HG02623 (cell line): ENCODE measurements around the gene GATB.
"Not testable (repeated sequence)": the region's sequence is repeated elsewhere in the genome, so short reads cannot be mapped to it uniquely, and the experiment has no call there.

Source experiments
- ATAC-seq: cut with Tn5 transposase; IDR thresholded peaks from one replicate; pipeline ENCODE4 v1.9.1; 2021; ENCODE audit warnings: moderate library complexity; ENCODE audit not compliant: unreplicated experiment

Gene GATB

GRCh38 chr4:151736361-151736760, 24.4 kb downstream of the GATB start:
- no peak for ATAC-seq

GRCh38 chr4:151731670-151732069, 29.1 kb downstream of the GATB start:
- ATAC-seq: not testable (repeated sequence)

- no peak for ATAC-seq
These were observed 30.9 kb downstream of the GATB start for GRCh38 chr4:151729731-151730559.

- ATAC-seq: no peak
These were observed 32.1 kb downstream of the GATB start for GRCh38 chr4:151728679-151729078.

GRCh38 chr4:151728006-151728405, 32.8 kb downstream of the GATB start:
- no peak for ATAC-seq

DNA sequence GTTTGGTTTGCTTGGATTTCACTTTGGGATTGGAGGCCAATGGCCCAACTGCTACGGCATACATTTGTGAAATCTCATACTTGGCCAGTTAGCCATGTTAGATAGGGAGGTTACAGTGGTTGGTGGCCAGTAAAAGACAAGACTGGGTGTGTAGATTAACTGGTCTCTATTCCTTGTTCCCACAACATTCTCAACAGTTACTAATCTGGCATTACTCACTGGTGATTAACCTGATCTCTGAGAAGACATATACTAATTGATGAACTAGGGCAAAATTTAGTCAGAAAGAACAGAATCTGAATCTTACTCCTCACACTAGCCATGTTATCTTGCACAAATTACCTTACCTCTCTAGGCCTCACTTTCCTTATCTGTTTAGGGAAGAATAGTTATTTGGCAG, 33.4 kb downstream of the GATB start:
- ATAC-seq: no peak

- ATAC-seq: no peak
These were observed 35.7 kb downstream of the GATB start for GRCh38 chr4:151725087-151725486.

- no peak for ATAC-seq
These were observed 38.9 kb downstream of the GATB start for GRCh38 chr4:151721916-151722315.

- ATAC-seq: no peak
These were observed 39.3 kb downstream of the GATB start for GRCh38 chr4:151721466-151721865.

DNA sequence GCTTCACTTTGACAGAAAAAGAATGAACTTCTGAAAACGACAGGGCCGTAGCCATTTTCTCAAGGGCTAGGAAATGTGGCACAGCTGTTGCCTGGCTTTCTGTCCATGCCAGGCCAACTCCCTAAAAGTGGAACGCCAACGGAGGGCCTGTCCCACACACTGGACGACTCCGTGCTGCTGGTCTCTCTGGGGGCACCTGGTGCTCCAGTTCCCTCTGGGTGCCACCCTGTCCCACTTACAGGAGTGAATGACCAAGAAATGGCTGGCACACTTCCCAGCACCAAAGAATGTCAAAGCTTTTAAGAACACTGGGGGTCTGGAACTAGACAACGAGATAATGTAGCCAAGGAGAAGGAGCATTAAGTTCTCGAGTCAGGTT, 40.9 kb downstream of the GATB start:
- ATAC-seq: no peak

DNA sequence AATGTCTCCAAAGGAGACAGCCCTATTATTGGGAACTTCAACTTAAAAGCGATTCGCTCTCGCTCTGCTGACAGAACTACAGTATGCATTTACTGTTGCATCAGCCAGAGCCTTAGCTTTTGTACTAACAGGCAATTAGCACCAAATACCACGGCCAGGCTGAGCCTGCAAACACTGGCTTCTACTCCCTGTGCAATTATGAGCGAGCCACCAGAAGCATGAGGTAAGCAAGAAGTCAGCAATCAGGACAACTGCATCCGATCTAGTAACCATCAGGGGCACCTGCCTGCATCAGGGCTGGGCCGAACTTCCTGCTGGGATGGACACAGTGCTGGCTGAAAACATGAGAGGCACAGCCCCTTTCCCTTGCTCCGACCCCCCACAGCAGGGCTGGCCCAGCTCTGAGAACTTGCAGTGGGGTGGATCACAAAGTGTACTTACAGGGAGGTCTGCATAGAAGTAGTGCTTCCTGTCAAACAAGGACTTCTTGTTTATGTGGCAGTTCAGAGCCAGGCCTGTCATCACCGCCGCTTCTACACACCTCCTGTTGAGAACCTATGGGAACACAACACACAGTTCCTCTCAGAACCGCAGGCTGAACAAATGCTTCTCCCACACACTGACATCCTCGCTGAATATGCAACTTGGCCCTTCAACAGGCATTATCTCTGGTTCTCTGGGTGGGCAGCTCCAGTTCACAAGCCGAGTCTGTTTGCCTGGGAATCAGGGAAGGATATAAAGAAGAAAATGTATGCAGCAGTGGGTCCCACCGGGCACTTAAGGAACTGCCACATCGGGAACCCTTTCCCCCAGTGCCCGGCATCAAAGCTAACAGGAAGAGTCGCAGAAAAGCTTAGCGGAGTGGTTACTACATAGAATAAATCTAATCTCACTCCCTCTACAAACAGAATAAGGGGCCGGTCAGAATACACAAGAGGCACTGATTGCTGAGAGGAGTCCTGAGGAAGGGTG, 41.5 kb downstream of the GATB start:
- no peak for ATAC-seq

DNA sequence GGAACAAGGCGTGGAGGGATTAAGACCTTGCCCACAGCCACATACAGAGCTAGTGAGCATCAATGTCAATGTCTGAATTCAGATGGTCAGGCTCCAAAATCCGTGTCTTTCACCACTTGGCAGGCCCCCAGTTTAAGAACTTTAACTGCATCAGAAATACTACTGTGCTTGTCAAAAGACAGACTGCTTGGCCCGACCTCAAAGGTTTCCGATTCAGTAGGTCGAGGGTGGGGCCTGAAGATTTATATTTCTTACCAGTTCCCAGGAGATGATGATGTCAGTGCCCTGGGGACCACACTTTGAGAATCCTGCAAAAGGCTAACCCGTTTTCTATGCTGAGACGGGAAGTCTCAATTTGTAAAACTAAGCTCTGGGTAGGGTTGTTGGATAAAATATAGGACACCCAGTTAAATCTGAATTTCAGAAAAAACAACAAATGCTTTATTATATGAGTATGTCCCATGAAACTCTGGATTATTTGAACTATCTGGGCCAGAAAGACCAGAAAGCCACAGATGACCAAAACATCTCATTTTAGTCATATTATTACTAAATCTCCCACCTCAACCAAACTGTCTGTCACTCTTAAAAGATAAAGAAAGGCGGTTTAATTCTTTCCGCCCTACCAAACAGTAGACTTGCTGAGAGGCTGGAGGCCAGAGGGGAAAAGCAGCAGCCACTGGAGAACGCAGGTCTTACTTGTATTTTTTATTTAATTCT, 42.7 kb downstream of the GATB start:
- no peak for ATAC-seq

GRCh38 chr4:151717314-151717713, 43.5 kb downstream of the GATB start:
- no peak for ATAC-seq

DNA sequence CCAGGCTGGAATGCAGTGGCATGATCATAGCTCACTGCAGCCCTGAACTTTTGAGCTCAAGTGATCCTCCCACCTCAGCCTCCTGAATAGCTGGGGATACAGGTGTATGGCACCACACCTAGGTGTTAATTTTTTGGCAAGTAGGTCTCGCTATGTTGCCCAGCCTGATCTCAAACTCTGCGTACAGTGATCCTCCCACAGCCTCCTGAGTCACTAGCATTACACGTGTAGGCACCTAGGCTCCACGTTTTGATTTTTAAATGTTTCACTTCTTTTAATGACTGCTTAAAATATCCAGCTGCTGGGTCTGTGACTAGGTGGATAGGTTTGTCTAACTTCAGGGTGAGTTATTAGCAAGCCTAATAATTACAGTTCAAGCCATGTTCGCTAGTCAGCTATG, 44.5 kb downstream of the GATB start:
- no peak for ATAC-seq

- no peak for ATAC-seq
These were observed 44.9 kb downstream of the GATB start for GRCh38 chr4:151715881-151716280.

GRCh38 chr4:151712777-151713176, 48.0 kb downstream of the GATB start:
- ATAC-seq: no peak

GRCh38 chr4:151711646-151712045, 49.2 kb downstream of the GATB start:
- no peak for ATAC-seq

DNA sequence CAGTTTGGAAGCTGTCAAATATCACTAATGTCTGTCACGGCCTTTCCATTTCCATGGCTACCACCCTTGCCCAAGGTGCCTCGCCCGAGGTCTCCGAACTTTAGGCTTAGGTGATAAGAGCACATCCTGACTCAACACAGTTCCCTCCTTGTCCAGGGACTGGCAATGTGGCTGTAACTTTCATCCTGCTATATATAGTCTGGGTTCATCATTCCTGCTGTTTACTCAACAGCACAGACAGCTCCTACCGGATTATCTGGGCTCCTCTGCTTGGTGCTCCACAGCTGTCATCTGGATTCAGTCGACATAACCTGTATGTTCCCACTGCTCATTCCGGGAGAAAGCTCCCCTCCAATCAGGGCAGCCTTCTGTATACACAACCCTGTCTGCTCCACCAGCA, 51.2 kb downstream of the GATB start:
- ATAC-seq: no peak

GRCh38 chr4:151709071-151709470, 51.7 kb downstream of the GATB start:
- no peak for ATAC-seq

GRCh38 chr4:151708100-151708499, 52.7 kb downstream of the GATB start:
- ATAC-seq: no peak

DNA sequence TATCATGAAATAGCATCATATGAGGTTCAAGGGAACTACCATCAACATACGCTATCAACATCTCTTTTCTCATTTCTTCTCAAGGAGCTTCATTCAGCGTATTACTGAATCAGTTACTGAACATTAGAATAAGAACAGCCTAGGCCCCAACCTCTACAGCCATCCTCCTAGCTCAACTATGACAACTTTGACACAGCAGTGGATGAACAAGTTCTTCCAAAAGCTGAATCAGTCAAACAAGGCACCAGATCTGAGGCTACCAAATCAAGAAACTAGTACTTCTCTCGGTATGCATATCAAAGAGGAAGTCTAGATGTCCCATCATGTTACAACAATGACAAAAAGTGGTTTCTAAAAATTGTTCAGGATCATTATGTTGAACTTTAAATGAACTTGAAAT, 57.4 kb downstream of the GATB start:
- no peak for ATAC-seq
